HT-29 (cell line): Measurements from ENCODE around the gene SLC18A3. TPM values are rescaled to one million over a fixed set of nuclear protein-coding genes. Genes with fewer than 3 reads are reported as not detected.

Source experiments
- DNase-seq: peaks from one replicate; pipeline ENCODE4 v3.0.0-alpha.2; 2015; ENCODE audit warnings: low spot score
- total RNA-seq: library from RNA; depleted of rRNA; stranded (reverse); fragments of >200 nt; shearing (Covaris generic); gene quantifications from 2 replicates; pipeline ENCODE4 v1.2.3, GENCODE V29; 2014

Gene SLC18A3
- total RNA-seq, 1 experiment from 2014 or later, result not detected

DNA sequence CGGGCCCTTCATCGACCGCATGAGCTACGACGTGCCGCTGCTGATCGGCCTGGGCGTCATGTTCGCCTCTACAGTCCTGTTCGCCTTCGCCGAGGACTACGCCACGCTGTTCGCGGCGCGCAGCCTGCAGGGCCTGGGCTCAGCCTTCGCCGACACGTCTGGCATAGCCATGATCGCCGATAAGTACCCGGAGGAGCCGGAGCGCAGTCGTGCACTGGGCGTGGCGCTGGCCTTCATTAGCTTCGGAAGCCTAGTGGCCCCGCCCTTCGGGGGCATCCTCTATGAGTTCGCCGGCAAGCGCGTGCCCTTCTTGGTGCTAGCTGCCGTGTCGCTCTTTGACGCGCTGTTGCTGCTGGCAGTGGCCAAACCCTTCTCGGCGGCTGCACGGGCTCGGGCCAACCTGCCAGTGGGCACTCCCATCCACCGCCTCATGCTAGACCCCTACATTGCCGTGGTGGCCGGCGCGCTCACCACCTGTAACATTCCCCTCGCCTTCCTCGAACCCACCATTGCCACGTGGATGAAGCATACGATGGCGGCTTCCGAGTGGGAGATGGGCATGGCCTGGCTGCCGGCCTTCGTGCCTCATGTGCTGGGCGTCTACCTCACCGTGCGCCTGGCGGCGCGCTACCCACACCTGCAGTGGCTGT, 1.2 kb downstream of the SLC18A3 start:
- no peak for DNase-seq

DNA sequence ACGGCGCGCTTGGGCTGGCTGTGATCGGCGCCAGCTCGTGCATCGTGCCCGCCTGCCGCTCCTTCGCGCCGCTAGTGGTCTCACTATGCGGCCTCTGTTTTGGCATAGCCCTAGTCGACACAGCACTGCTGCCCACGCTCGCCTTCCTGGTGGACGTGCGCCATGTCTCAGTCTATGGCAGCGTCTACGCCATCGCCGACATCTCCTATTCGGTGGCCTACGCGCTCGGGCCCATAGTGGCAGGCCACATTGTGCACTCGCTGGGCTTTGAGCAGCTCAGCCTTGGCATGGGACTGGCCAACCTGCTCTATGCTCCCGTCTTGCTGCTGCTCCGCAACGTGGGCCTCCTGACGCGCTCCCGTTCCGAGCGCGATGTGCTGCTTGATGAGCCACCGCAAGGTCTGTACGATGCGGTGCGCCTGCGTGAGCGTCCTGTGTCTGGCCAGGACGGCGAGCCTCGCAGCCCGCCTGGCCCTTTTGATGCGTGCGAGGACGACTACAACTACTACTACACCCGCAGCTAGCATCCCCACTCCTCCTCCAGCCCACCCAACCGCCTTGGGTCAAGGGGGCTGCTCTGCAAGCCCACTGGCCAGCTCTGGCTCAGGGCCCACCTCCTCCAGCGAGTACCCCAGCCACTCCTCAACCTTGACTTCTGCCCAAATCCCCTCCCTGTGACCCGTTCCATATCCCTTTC, 1.9 kb downstream of the SLC18A3 start:
- no peak for DNase-seq

DNA sequence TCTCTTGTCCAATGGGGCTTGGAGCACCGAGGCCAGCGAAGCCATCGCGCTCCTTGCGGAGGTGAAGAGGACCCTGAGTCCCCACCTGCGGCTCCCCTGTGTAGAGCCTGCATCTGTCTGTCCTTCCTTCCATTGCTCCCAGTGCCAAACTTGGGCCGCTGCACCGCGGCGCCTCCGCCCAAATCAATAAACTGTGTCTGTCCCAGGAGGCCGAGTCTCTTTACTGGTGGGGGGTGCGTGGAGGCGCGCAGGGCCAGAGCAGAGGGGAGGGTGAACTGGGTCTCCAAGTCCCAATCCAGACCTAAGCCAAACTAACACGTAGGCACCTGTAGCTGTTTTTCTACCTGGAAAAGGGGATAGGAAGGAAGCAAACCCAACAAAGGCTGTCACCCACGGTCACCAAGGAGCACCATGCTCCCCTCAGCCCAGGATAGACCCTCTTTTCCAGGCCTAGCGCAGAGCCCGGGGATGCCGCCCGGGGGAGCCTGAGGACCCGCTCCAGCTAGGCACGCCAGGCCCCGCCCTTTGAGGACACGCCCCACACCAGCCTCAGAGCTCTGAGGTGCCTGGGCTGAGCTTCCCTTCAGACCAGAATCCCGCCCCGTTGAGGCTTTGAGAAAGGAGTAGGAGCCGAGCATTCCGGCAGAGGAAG, 2.5 kb downstream of the SLC18A3 start:
- DNase-seq, result no peak

DNA sequence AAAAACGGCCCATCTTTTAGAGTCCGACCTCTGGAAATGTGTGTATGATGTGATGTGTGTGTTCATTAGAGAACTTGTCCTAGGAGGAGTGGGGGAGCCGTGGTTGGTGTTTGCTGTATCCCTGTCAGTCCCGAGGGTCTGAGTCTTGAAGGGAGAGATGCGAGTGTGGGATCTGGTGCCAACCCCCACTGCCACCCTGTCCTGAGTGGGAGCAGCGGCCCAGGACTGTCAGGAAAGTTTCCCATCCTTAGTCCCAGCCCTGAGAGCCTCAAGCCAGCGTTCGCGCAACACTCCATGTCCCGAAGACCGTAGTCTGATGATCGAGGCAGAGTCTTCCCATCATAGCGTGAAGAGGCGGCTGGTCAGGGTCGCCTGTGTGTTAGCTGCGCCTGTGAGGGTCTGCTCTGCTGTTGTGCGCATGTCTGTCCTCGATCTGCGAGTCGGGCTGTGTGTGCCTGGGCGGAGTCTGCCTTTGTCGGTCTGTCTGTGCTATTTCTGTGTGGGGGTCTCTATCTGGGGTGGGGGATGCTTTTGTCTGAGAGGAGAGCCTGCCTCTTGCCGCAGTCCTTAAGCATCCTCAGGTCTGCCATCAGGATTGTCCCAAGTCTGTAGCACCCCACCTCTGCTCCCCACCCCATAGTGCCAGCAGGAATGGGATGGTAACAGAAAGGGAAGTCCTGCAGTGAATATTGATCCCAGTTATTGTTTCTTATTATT, 3.2 kb downstream of the SLC18A3 start:
- no peak for DNase-seq

DNA sequence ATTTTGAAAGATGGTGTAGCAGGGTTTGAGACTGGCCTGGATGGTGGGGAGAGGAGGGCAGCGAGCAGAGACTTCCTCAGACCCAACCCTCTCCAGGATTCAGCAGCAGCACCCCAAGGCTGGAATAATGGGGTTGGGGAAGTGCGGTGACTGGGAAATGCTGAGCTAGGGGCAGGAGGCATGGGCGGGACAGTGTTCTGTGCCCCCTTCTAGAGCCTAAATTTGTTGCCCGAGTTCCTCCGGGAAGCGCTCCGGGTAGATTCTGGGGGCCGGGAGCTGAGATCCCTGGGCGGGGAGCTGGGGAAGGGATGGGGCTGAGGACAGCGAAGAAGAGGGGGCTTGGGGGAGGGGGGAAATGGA, 3.8 kb downstream of the SLC18A3 start, which contains the start of gene CHAT:
CHAT (plus strand) TSS at position 156 of the 360 bp plus-strand sequence; CDS start at position 309, 153 bp downstream.
- DNase-seq, result no peak

DNA sequence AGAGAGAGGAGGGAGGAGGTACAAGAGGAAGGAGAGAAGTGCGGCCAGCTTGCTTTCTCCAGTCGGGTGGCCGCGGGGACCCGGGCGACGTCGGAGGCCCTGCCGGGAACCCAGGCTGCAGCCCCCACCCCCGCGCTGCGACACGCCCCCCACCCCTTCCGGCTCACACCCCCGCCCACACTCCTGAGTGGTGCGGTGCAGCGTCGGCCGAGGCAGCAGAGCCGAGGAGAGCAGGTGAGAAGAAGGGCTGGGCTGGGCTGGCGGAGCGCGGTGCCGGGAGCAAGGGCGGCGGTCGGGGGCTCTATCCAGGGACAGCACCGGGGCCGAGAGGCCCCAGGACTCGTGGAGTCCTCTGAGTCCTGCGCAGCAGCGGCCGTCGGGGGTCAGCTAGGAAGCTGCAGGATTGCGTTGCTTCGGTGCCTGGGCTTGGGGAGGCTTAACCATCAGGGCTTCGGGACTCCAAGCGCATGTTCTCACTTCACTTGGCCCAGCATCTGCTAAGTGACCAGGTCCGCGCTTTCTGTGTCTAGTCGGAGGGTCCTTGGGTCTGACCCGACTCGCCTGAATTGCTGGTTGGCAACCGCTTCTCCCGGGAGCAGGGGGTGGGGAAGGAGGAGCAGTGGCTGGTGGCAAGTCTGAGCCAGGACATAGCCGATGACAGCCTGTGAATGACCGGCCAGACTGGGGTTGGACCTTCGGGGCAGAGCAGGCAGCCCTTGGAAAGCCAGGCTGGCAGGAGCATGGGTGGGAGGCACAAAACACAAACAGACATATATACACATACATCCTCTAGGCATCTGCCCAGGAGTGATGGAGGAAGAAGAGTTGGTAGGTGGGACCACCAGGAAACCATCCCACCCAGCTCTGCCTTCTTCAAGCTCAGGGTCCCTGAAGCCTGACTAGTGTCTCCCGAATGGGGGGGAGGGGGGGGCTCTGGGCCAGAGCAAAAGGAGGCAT, 4.4 kb downstream of the SLC18A3 start:
- DNase-seq, result no peak

DNA sequence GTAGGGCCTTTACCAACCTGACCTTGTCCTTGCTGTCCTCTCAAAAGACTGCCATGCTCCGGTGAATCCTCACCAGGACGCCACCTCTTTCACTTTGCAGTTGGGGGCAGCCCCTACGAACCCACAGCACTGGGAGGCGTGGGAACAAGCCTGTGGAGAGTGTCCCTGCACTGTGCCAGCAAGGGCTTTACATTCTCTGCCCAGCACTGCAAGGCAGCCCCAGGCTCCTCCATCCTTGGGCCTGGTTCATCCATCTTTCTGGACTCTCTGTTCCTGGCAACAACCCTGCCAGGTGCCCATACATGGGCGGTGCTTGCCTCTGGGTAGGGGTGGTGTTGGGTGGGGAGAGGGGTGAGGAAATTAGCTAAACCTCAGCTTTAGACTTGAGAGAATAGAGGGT, 5.1 kb downstream of the SLC18A3 start:
- DNase-seq, result no peak

DNA sequence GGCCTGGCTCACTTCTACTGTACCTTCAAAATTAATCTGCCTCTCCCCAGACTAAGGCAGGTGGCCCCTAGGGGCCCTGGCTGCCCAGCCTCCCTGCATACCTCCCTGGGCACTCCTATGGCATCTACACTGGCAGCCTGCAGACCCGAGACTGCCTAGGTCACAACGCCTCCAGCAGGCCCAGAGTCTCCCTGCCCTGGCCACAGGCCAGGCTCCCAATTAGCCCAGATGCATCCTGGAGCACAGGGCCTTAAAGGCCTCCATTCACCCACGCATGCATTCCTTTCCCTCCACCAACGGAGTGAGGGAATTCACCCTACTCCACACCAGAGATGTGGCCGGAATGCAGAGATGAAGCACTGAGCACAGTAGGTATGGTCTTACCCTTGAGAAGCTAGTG, 5.6 kb downstream of the SLC18A3 start:
- DNase-seq, result no peak

DNA sequence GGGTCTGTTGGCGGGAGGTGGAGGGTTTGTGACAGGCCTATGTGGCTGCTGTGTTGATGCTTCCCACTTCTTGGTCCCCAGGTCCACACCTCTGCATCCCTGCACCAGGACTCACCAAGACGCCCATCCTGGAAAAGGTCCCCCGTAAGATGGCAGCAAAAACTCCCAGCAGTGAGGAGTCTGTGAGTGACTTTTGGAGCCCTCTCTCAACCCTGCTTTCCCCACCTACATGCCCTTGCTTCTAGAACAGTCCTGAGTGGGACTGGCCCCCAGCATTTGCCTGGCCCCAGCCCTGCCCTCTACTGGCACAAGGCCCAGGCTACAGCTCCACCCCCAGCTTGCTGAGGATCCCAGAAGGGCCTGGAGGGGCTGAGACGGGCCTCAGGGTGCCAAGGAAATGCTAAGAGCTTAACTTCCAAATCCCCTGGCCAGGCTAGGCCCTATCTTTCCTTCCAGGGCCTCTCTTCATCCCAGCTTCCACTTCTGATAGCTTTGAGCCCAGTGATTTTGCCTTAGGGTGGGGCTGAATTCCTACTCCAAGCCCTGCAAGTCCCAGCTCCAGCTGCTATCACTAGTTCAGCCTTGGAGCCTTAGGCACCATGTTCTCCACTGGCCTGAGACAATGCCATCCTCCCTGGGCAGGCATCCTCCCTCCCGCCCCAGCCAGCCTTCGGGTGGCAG, 6.5 kb downstream of the SLC18A3 start:
- DNase-seq, result no peak

DNA sequence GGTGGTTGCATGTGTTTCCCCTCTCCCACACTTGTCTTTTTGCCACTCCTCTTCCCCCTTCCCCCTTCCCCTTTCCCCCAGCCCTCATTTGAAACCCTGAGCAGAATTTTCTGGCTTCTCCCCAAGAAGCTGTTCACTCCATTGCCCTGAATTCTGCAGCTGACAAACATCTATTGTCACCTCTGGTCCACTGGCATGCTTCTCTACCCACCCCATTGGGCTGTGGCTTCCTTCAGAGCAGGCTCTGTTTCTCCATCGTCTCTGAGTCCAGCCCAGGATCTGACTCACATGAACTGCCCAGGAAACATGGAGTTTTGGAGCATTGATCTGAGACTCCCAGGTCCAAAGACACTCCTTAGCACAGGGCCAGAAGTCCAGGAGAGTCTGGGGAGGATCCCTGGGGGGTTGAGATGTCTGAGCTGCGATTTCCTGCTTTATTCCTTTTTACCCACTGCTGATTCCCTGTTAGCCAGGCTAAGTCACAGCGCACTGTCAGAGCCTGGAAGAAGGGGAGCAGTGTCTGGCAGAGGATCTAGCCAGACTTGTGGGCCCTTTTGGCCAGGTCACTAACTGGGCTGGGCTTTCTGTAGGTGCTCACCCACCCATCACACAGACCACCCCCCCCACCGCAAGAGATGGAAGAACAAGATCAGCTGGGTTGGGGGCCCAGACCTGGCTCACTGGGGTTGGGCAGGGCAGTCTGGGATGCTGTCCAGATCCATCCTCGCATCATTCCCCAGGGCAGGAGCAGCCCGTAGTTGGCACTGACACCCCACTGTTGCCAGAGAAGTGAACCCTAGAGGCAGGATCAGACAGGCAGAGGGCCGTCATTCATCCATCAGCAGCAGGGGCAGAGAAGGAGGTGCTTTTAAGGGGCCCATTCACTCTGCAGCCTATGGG, 7.3 kb downstream of the SLC18A3 start:
- DNase-seq, result no peak

DNA sequence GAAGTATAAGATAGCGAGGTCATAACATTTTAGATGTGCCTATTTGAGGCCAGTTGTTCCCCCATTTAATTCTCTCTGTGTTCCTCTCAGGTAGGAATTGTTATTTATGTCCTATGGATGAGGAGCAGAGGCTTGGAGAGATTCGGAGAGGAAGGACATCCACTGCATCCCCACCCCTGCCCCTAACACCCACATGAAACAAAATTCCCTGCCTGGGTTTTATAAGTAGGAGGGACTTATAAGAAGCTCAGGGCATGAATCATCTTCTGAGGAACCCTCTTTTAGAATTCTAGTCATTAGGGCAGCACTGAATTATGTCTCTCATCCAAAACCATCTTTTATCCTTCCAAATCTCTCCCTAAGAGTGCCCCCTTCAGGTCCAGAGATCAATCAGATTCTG, 8.7 kb downstream of the SLC18A3 start:
- DNase-seq, result no peak

DNA sequence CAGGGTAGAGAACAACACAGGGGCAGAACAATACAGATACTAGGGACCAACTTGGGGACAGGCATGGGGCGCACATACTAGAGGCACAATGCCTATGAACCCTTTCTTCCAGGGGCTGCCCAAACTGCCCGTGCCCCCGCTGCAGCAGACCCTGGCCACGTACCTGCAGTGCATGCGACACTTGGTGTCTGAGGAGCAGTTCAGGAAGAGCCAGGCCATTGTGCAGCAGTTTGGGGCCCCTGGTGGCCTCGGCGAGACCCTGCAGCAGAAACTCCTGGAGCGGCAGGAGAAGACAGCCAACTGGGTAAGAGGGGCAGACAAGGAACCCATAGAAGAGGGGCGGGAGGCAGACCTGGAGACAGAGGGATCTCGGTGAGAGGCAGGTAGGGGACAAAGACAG, 9.5 kb downstream of the SLC18A3 start:
- no peak for DNase-seq

DNA sequence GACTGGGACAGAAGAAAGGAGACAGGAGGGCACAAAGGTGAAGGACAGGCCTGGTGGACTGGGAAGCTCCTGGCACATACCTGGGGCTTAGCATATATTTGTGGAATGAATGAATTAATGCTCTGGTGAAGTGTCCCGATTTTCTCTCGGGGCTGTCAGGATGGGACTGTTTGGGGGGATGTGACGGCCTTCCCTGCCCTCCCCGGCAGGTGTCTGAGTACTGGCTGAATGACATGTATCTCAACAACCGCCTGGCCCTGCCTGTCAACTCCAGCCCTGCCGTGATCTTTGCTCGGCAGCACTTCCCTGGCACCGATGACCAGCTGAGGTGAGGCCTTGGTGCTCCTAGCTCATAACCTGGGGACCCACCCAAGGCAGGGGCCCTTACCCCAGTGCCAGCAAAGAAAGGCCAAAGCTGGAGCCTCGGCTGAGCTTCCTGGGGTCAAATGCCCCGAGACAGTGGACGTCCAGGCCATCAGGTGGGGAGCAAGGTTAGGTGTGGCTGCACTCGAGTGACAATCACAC, 10.2 kb downstream of the SLC18A3 start:
- DNase-seq, result no peak

DNA sequence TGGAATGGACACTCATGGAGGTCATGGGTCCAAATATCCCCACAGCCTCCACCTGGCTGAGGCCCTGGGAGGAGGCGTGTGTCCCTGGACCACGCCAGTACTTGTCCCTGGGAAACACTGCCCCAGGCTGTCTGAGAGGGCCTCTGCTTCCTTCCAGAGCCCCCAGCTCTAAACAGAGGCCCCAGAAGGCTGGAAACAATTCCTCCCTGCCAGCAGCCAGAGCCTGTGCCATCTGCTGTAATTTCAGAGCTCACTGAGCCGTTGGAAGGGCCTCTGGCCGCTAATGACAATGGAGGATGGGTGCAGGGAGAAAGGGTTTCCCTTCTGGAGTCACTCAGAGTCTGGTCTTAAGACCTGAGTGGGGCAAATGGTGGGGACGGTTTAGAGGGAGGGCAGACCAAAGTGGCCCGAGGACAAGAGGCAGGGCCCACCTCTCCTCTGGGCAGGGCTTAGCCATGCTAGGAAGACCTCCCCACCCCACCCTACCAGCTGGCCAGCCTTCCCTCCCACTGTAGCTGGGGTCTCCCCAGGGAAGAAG, 10.8 kb downstream of the SLC18A3 start:
- no peak for DNase-seq

DNA sequence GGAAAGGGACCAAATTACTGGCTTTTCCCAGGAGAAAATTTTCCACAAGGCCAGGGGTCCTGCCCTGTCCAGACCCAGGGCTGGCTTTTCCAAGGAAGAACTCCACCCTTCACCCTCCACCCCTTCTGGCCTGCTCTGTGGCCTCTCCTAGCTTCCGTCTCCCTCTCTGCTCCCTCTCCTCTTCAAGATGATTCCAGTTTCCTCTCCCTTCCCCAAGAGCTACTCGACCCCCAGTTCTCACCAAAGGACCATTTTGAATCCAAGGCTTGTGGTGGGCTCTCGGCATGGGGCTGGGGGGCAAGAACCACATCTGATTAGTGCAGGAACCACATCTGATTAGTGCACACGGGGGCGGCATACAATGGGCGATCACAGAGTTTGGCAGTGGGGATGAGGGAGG, 11.5 kb downstream of the SLC18A3 start:
- no peak for DNase-seq

DNA sequence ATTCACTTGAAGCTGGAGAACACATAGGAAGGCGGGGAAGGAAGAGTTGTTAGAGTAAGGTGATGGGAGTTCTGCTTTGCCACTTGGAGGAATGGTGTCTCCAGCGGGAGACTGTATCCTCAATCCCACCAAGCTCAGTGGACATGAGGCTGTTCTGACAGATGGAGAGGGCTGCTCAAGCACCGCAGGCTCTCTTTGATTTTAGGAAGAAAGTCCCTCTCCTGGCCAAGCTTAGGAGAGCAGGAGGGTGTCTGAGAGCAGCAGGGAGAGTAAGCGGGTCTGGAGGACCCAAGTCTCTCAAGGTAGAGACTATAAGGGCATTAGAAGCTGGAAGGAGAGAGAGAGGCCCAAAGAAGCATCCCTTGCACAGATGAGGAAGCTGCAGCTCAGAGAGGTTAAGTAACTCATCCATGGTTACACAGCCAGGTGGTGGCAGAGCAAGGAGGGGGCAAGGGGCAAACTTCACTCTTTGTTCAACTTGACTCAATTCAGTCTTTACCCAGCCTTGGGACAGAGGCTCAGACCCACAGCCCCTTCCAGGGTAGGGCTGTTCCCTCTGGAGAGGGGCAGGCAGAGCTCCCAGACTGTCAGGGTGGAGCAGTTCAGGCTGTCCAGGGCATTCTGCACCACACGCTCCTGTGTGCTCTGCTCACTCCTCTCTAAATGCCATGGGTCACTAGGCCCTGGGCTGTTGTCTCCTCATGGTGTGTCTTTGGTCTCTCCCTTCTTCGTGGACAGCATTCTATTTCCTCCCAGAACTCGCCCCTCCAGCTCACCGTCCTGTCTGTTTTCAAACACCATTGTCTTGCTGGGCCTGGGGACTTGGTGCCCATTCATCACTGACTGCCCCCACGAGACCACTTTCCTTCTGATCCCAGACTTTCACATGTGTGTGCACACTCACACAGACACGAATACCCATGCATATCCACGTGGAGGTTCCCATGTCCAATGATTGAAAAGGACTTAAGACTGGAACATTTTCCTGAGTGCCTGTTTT, 12.6 kb downstream of the SLC18A3 start:
- no peak for DNase-seq

DNA sequence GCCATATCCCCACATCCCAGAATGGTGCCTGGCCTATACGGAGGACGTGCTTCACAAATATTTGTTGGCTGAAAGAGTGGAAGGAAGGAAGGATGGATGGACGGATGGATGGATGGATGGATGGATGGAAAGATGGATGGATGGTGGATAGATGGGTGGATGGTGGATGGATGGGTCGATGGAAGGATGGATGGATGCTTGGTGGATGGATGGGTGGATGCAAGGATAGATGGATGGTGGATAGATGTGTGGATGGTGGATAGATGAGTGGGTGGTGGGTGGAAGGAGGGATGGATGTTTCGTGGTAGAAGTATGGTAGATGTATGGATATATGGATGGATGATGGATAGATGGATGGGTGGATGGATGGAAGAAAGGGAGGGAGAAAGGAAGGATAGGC, 14.5 kb downstream of the SLC18A3 start:
- no peak for DNase-seq

DNA sequence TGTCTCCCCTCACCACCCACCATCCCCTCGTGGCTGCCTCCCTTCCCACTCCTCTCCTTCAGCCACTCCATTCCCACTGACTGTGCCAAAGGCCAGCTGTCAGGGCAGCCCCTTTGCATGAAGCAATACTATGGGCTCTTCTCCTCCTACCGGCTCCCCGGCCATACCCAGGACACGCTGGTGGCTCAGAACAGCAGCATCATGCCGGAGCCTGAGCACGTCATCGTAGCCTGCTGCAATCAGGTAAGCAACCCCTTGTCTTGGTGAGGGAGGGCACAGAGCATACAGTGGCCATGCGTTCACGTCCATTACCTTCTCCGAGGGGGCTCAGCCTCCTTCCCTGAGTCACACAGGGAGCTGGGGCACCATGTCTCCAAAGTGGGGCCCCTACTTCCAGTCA, 15.3 kb downstream of the SLC18A3 start:
- DNase-seq, result no peak
